Erythroblast (primary cell): ENCODE data around the gene CAMSAP1.
"Not testable (repeated sequence)": the region's sequence is repeated elsewhere in the genome, so short reads cannot be mapped to it uniquely, and the experiment has no call there.

Source experiments
- DNase-seq, 2 experiments: peaks; one replicate each; lab custom pipeline; 2025; lab: John Stamatoyannopoulos, UW
- GATA1 ChIP-seq: IDR thresholded peaks from 2 replicates; pipeline ENCODE4 v1.6.1; 2011; ENCODE audit warnings: low read depth, mild to moderate bottlenecking, control low read depth, low read length, moderate library complexity
- POLR2A ChIP-seq: IDR thresholded peaks from 2 replicates; pipeline ENCODE4 v1.6.1; 2011; ENCODE audit warnings: mild to moderate bottlenecking, low read length

Gene CAMSAP1, protein sequence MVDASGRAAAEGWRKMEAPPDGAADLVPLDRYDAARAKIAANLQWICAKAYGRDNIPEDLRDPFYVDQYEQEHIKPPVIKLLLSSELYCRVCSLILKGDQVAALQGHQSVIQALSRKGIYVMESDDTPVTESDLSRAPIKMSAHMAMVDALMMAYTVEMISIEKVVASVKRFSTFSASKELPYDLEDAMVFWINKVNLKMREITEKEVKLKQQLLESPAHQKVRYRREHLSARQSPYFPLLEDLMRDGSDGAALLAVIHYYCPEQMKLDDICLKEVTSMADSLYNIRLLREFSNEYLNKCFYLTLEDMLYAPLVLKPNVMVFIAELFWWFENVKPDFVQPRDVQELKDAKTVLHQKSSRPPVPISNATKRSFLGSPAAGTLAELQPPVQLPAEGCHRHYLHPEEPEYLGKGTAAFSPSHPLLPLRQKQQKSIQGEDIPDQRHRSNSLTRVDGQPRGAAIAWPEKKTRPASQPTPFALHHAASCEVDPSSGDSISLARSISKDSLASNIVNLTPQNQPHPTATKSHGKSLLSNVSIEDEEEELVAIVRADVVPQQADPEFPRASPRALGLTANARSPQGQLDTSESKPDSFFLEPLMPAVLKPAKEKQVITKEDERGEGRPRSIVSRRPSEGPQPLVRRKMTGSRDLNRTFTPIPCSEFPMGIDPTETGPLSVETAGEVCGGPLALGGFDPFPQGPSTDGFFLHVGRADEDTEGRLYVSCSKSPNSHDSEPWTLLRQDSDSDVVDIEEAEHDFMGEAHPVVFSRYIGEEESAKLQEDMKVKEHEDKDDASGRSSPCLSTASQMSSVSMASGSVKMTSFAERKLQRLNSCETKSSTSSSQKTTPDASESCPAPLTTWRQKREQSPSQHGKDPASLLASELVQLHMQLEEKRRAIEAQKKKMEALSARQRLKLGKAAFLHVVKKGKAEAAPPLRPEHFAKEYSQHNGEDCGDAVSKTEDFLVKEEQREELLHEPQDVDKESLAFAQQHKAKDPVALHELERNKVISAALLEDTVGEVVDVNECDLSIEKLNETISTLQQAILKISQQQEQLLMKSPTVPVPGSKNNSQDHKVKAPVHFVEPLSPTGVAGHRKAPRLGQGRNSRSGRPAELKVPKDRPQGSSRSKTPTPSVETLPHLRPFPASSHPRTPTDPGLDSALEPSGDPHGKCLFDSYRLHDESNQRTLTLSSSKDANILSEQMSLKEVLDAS (N-terminal part only)

DNA sequence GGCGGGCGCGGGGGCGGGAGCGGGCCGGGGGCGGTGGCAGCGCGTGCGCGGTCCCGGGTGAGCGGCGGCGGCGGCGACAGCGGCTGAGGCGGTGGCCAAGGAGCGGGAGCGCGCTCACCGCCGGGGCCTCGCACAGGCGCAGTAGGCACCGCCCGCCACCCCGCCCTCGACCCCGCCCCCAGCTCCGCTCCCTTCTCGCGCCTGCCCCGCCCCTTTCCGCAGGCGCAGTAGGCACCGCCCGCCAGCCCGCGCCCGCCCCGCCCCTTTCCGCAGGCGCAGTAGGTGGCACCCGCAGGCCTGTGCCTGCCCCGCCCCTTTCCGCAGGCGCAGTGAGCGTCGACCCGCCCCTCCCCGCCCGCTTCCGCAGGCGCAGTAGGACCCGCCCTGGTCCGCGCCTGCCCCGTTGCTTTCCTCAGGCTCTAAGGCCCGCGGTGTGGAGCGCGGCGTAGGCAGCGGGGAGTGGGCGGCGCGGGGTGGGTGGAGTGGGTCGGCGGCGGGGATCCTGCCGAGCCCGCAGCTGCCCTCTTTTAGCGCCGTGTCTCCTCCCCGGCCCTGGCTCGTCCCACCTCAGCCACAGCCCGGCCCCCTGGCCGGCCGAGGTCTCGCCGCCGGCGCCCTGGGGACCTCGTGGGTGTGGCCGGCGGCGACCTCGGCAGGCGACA, at the start of gene CAMSAP1:
CAMSAP1 (minus strand) TSS at position 116 of the 662 bp plus-strand sequence. CDS start 387 bp downstream, outside the sequence.
- TF ChIP-seq POLR2A (peak; percentile 29), GATA1 (no peak)
- peak; percentile 96 to 99 for DNase-seq

GRCh38 chr9:135956802-135957174, 49.4 kb upstream of the CAMSAP1 start:
- DNase-seq, result no peak
- TF ChIP-seq POLR2A (no peak), GATA1 (no peak)

DNA sequence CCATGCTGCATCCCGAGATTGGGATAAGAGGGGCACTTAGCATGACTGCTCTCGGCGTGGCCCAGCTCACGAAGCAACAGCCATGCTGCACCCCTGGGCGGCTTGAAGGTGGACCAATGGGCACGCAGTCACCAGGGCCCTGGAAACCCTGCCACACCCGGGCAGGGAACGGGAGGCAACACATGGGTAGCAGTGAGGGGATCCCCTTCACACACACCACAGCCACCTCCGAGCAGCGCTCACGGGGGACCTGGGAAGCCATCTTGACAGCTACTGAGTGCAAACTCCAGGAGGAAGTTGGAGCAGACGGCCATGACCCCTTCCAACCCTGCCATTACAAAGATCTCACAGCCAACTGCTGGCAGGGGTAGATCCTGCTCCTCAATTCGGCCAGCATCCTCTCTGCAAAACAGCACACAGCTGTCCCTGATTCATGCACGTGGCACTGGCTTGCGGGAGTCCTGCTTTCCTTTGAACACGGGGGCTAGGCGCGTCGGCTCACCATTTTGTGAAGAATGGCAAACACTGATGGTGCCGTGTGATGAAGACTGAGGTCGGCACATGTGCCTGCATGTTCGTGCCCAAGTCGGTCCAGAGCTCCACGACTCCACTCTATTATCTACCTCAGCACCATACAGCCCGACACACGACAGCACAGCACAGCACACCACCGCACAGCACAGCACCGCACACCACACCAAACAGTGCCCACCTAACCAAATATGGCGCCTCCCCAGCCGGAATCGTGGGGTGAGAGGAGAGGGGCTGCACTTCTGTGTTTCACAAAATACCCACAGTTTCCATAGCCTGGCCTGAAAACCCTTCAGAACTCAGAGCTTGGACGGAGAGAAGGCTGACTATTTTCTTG, 48.8 kb upstream of the CAMSAP1 start:
- TF ChIP-seq GATA1 (no peak), POLR2A (peak; percentile 54)
- no peak for DNase-seq

GRCh38 chr9:135952664-135953206, 45.4 kb upstream of the CAMSAP1 start:
- TF ChIP-seq POLR2A (no peak), GATA1 (no peak)
- no peak for DNase-seq

DNA sequence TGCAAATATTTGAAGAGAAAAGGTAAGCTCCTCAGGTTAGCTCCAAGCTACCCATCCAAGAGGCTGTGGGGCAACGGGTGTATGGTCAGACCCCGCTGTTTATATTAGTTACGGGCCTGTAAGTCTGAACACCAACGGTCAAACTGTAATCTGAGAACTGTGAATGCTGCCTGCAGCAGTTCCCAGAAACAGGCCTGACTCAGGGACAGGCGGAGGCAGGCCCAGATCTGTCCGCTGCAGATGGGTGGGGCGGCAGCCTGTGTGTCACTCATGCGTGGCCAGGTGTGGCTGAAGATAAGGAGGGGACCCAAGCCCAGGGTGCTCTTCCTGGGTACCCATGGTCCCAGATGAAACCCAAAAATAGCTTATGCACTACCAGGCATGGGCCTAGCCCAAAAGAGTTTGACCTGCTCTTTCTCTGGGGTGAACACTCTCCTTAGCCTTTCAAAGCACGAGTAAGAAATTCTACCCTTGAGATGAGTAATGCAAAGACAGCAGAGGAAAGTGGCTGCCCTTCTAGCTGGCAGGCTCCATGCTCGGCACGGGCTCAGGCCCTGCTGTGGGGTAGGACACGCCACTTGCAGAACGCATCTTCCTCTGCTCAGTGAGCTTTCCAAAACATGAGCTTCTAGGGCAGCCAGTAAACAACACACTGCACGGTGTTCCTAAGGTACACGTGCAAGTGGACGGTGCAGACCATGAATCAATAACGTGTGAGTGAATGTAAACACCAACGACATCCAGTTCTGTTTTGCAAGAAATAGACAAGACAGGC, 44.7 kb upstream of the CAMSAP1 start:
- TF ChIP-seq GATA1 (peak; percentile 95), POLR2A (peak; percentile 89)
- DNase-seq, result peak; percentile 98 to 100

DNA sequence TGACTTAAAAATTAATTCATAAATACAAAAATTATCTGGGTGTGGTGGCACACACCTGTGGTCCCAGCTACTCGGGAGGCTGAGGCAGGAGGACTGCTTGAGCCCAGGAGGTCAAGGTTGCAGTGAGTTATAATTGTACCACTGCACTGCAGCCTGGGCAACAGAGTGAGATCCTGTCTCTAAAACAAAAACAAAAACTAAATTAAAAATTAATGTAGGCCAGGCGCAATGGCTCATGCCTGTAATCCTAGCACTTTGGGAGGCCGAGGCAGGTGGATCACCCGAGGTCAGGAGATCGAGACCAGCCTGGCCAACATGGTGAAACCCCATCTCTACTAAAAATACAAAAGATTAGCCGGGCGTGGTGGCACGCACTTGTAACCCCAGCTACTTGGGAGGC, 44.0 kb upstream of the CAMSAP1 start:
- DNase-seq, result not testable (repeated sequence)

DNA sequence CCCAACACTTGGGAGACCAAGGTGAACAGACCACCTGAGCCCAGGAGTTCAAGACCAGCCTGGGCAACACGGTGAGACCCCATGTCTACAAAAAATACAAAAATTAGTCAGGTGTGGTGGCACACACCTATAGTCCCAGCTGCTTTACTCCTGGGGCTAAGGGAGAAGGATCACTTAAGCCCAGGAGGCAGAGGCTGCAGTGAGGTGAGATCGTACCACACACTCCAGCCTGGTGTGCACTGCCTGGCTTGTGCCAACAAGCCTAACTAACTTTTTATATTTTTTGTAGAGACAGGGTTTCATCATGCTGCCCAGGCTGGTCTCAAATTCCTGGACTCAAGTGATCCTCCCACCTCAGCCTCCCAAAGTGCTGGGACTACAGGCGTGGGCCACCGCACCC, 43.5 kb upstream of the CAMSAP1 start:
- DNase-seq, result peak in 1 of 2 experiments; percentile 69

DNA sequence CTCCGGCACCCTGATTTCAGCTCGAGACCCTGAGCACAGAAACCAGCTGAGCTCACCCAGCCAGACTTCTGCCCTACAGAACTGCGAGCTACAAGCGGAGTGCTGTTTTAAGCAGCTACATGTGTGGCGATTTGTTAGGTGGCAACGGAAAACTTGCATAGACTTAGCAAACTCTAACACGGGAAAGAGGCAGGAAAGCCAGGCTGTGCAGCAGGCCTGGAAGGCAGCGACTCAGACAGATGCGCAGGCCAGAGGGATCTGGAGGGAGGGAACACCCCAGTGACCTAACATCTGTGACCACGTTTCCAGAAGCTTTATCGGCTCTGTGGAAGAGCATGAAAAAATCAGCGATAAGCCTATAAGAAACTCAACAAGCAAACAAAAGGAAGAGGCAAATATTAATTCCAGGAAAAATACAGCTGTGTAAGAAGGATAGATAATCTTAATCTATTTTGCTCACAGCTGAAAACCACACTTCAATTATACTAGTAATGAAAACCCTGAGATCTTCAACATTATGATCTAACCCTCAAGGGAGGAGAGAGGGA, 42.9 kb upstream of the CAMSAP1 start:
- peak; percentile 87 to 92 for DNase-seq
- TF ChIP-seq POLR2A (peak; percentile 83), GATA1 (peak; percentile 64)

DNA sequence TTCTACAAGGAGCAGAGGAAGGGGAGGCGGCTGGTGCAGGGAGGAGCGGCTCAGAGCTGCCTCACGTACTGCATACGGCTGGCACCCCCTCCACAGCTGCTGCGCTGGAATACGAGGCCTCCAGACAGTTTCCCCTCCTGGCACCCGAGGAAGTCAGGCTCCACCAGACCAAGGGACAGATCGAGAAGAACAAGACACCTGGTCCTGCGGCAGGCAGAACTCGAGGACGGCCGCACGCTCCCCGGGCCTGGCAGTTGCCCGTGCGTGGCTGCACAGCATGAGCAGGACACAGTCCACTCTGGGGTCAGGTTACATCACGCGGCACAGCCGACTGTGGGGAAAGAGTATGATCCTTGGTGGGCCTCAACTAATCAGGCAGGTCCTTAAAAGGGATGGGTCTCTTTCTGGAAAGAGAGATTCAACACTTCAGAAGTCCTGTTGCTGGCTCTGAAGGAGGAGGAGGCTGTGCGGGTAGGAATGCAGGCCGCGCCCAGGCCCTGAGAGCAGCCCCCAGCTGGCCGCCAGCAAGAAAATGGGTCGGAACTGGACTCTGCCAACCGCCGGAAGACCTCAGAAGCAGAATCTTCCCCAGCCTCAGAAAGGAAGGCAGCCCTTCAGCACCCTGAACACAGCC, 42.3 kb upstream of the CAMSAP1 start:
- TF ChIP-seq GATA1, result no peak
- TF ChIP-seq POLR2A, result no peak
- no peak for DNase-seq

DNA sequence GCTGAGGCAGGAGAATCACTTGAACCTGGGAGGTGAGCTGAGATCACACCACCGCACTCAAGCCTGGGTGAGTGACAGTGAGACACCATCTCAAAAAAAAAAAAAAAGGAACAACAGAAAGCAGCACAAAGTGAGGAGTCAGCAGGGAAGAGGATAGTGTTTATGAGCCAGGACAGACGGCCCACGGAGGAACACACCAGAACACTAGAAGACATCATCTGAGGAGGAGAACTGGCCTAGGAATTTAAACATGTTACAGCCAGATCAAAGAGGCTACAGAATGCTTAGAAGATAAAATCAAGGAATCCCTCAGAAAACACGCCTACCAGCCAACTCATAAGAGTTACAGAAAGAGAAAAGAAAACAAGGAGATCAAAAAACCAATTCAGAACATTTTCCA, 41.6 kb upstream of the CAMSAP1 start:
- no peak for TF ChIP-seq GATA1
- TF ChIP-seq POLR2A, result no peak
- peak in 1 of 2 experiments; percentile 56 for DNase-seq

- DNase-seq, result peak in 1 of 2 experiments; percentile 43
- TF ChIP-seq POLR2A, result no peak
Observed at GRCh38 chr9:135948446-135948845, 41.1 kb upstream of the CAMSAP1 start.
